ENCODE data around the gene SPOCK3. TPM values are rescaled to one million over a fixed set of nuclear protein-coding genes. Genes with fewer than 3 reads are reported as not detected.
A peak's percentile ranks its signal among the peaks of the same experiment; 100 is the strongest.

The SPOCK3 gene
- total RNA-seq, 2 experiments from 2014 or later = not detected

DNA sequence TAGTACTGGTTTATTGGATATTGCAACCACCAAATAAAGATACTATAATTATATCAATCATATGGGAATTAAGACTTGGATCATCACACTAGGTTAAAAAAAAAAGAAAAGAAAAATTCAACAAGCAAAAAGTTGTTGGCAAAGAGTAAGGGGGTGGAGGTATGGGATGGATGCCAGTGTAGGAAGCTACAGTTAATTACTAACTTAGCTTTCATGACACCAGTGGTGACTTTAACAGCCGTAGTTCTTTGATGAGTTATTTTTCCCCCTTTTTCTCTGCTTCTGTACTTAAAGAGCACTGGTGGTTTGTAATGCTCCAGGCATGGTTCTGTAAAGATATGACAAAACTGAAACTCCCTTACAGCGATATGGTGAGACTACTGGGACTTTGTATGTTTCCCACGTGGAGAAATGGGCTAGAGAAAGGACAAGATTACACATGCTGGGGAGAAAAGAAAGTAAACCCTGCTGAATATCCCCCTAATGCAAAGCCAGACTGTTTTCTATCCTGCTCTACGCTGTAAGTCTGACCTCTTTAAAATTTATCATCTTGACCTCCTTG is 210.8 kb downstream of the SPOCK3 start:
- Mint-ChIP-seq H3K27ac (no peak overlapping the region), H3K9me3 (no peaks in the 10 kb centered on the region), H3K4me1 (ENCODE audit: low read depth) (no peaks in the 10 kb centered on the region), H3K27me3 (no peaks in the 10 kb centered on the region), H3K4me3 (no peak overlapping the region), H3K36me3 (ENCODE audit: low read depth) (no peaks in the 10 kb centered on the region)
- no peak for ATAC-seq (ENCODE audit: poor library complexity)
- ChIA-PET POLR2A (no interaction called here), CTCF (no interaction called here)
- Histone ChIP-seq H3K27me3 (ENCODE audit: control insufficient read depth in 1 of 2, insufficient read depth in 2 of 2, low read length in 2 of 2) (no peaks in the 10 kb centered on the region), H3K4me1 (ENCODE audit: insufficient read depth, low read length) (no peaks in the 10 kb centered on the region), H3K36me3 (ENCODE audit: insufficient read depth, low read length) (no peaks in the 10 kb centered on the region), H3K4me3 (ENCODE audit: low read length) (no peak overlapping the region), H3K9me3 (ENCODE audit: control insufficient read depth in 1 of 2, insufficient read depth in 1 of 2, low read length in 2 of 2) (no peaks in the 10 kb centered on the region), H3K27ac (ENCODE audit: low read depth in 1 of 2, low read length in 2 of 2) (no peak overlapping the region)
- TF ChIP-seq, protein P1, sequence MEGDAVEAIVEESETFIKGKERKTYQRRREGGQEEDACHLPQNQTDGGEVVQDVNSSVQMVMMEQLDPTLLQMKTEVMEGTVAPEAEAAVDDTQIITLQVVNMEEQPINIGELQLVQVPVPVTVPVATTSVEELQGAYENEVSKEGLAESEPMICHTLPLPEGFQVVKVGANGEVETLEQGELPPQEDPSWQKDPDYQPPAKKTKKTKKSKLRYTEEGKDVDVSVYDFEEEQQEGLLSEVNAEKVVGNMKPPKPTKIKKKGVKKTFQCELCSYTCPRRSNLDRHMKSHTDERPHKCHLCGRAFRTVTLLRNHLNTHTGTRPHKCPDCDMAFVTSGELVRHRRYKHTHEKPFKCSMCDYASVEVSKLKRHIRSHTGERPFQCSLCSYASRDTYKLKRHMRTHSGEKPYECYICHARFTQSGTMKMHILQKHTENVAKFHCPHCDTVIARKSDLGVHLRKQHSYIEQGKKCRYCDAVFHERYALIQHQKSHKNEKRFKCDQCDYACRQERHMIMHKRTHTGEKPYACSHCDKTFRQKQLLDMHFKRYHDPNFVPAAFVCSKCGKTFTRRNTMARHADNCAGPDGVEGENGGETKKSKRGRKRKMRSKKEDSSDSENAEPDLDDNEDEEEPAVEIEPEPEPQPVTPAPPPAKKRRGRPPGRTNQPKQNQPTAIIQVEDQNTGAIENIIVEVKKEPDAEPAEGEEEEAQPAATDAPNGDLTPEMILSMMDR (IDR thresholded peaks at IDR 0.05) = no peak
- DNase-seq = no peak
- intact Hi-C loops (cut with DNase I, micrococcal nuclease) = loop anchor here (5.0 to 10.0 kb wide), 4 partner anchors 1051 to 1529 kb away; no protein-coding TSS in a partner anchor

DNA sequence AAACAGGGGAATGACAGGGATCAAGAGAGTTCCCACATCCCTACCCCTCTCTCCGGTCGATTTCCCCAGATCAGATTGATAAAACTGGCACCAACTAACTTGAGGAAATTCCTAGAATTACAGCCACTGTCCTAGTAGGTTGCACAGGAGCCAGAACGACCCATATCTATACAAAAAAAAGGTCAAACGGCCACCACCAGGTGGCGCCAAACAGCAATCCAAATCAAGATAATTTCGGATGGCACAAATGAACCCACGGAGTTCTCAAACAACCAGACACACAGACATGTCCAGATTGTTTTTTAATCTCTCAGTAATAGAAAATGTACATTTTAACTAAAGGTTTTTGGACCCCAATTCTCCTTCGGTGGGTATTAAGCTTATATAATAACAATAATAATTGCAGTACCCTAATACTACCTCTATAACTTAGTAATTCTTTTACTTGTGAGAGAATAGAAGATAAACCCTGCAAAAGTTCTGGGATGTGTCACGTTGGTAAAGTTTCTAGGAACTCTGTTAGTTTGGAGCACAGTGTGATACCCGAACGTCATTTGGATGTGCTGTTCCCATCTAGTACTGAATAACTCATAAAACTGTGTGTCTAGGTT is 212.6 kb downstream of the SPOCK3 start:
- TF ChIP-seq, protein P1 (IDR thresholded peaks at IDR 0.05) = peak; percentile 77
- Mint-ChIP-seq H3K4me1 (ENCODE audit: low read depth) (no peaks in the 10 kb centered on the region), H3K9me3 (no peaks in the 10 kb centered on the region), H3K4me3 (no peak overlapping the region), H3K27me3 (no peaks in the 10 kb centered on the region), H3K36me3 (ENCODE audit: low read depth) (no peaks in the 10 kb centered on the region), H3K27ac (no peak overlapping the region)
- ChIA-PET POLR2A (no interaction called here), CTCF (no interaction called here)
- Histone ChIP-seq H3K4me3 (ENCODE audit: low read length) (no peak overlapping the region), H3K27me3 (ENCODE audit: control insufficient read depth in 1 of 2, insufficient read depth in 2 of 2, low read length in 2 of 2) (no peaks in the 10 kb centered on the region), H3K9me3 (ENCODE audit: control insufficient read depth in 1 of 2, insufficient read depth in 1 of 2, low read length in 2 of 2) (no peaks in the 10 kb centered on the region), H3K27ac (ENCODE audit: low read depth in 1 of 2, low read length in 2 of 2) (no peak overlapping the region), H3K36me3 (ENCODE audit: insufficient read depth, low read length) (no peaks in the 10 kb centered on the region), H3K4me1 (ENCODE audit: insufficient read depth, low read length) (no peaks in the 10 kb centered on the region)
- DNase-seq (peak in 13 of 14 experiments; percentile 0 to 65 (median 34)), ATAC-seq (ENCODE audit: poor library complexity) (no peak)
- intact Hi-C loops (cut with DNase I, micrococcal nuclease) = loop anchor here (5.0 to 10.0 kb wide), 4 partner anchors 1053 to 1531 kb away; no protein-coding TSS in a partner anchor

DNA sequence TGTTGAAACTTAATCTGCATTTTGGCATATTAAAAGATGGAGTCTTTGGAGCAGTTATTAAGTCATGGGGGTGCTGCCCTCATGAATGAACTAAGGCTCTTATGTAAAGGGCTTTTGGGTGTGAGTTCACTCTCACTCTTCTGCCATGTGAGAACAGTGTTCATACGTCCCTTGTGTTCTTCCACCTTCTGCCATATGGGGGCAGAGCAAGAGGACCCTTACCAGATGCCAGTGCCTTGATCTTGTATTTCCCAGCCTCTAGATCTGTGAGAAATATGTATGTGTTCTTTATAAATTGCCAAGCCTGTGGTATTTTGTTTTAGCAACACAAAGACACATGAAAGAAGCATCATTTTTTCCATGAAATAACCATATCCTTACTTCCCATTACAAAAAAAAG is 213.9 kb downstream of the SPOCK3 start:
- H3K4me1 Mint-ChIP-seq (ENCODE audit: low read depth) = no peaks in the 10 kb centered on the region
- TF ChIP-seq, protein P1 (IDR thresholded peaks at IDR 0.05) = no peak
- no peaks in the 10 kb centered on the region for H3K9me3 Mint-ChIP-seq
- Histone ChIP-seq H3K36me3 (ENCODE audit: insufficient read depth, low read length) (no peaks in the 10 kb centered on the region), H3K27me3 (ENCODE audit: control insufficient read depth in 1 of 2, insufficient read depth in 2 of 2, low read length in 2 of 2) (no peaks in the 10 kb centered on the region), H3K4me3 (ENCODE audit: low read length) (no peak overlapping the region), H3K4me1 (ENCODE audit: insufficient read depth, low read length) (no peaks in the 10 kb centered on the region), H3K9me3 (ENCODE audit: control insufficient read depth in 1 of 2, insufficient read depth in 1 of 2, low read length in 2 of 2) (no peaks in the 10 kb centered on the region), H3K27ac (ENCODE audit: low read depth in 1 of 2, low read length in 2 of 2) (no peak overlapping the region)
- no peak overlapping the region for H3K4me3 Mint-ChIP-seq
- DNase-seq = no peak
- POLR2A ChIA-PET = no interaction called here
- no peaks in the 10 kb centered on the region for H3K27me3 Mint-ChIP-seq
- H3K36me3 Mint-ChIP-seq (ENCODE audit: low read depth) = no peaks in the 10 kb centered on the region
- H3K27ac Mint-ChIP-seq = no peak overlapping the region
- CTCF ChIA-PET = no interaction called here
- intact Hi-C loops (cut with DNase I, micrococcal nuclease) = loop anchor here (5.0 to 10.0 kb wide), 4 partner anchors 1054 to 1532 kb away; no protein-coding TSS in a partner anchor
- ATAC-seq (ENCODE audit: poor library complexity) = no peak

Measured in CD4-positive, alpha-beta T cell (primary cell).